Measurements from ENCODE around the gene FAM131B.
A peak's percentile ranks its signal among the peaks of the same experiment; 100 is the strongest.

Gene FAM131B

DNA sequence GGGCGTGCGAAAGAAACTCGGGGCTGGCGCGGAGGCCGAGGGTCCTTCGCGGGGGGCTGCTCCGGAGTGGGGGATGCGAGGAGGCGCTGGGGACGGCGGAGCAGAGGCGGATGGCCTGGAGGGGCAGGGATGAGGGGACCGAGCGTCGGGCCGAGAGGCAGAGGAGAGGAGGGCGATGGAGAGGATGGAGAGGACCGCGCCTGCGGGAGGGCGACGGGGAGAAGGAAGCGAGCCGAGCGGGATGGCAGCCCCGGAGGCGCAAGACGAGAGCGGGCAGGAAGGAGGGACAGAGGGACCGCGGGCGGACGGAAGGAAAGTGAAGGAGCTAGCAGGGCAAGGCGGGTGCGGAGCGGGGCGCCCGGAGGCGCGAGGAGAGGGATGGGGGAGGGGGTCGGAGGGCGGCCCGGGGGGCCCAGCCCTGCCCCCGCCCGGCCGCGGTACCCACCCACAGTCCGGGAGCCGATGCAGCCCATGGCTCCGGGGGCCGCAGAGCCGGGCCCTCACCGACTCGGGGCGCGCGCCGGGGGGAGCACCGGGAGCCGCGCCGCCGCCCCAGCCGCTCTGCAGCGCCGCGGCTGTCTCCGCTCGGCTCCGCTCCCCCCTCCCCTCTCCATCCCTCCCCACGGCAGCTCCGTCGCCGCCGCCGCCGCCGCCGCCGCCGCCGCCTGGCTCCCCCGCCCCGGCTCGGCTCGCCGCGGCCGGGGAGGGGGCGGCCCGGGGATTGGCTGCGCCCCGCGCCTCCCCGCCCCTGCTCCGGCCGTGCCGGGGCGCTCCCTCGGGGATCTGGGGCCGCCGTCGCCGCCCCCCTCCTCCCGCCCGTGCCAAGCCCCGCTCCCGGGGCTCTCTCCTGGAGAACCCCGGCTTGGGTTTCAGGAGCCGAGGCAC is at the start of gene FAM131B:
TSS of gene FAM131B (minus strand) at position 583 of the 885 bp plus-strand sequence. CDS start at position 473, 110 bp downstream.
- Histone ChIP-seq H3K9ac (peak within 1 kb of the TSS; percentile 38 to 77 (median 64); a peak in 21 of 22 replicates), H3K9me3 (replicated peaks in 1 of 11) (no peaks in the 10 kb centered on the region), H3K4me2 (peak within 1 kb of the TSS; percentile 91 to 98 (median 95)), H3K27me3 (peaks cover 61 to 84% (median 82%) of the 10 kb centered on the region in 11 experiments), H3K27ac (peak within 1 kb of the TSS in 4 of 11 experiments; percentile 4 to 57 (median 32); a peak in 6 of 22 replicates), H3K4me3 (peak within 1 kb of the TSS; percentile 59 to 78 (median 68)), H3K36me3 (0 out of 22 replicates have a peak, but pooled peaks cover 0 to 3% (median 0%) of the 10 kb centered on the region in 11 experiments), H4K20me1 (peaks cover 0 to 14% (median 0%) of the 10 kb centered on the region in 11 experiments; a peak in 5 of 22 replicates), H3K4me1 (peaks cover 0 to 19% (median 12%) of the 10 kb centered on the region in 10 experiments; a peak in 16 of 20 replicates)
- TF ChIP-seq Cebpa-rat (IDR thresholded peaks at IDR 0.05): no peak

DNA sequence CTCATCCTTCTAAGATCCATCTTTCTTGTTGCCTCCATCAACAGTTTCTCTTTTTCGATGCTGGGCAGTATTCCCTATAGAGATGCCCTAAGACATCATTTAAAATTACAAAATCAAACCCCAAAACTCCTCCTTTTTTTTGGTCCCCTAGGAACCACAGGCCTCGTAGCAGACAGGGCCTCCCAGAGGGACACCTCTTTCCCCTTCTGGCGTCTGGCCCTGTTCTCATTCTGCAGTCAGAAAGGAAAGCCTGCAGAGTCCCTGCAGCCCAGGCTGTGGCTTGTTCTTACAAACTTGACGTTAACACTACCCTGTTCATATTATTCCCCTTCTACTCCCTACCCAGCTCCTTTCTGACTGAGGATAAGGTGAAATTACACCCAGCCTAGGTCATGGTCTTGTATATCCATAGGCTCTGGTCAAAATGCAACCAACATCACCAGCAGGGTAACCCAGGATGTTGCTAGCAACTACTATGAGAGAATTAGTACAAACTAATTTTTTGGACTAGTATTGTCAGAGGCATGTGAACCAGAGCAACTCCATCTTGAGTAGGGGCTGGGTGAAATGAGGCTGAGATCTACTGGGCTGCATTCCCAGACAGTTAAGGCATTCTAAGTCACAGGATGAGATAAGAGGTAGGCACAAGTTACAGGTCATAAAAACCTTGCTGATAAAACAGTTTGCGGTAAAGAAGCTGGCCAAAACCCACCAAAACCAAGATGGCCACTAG is 49.6 kb upstream of the FAM131B start:
- H3K4me3 ChIP-seq: peak overlapping the region in 2 of 10 experiments; percentile 13 to 19; a peak in 1 of 20 replicates
- TF ChIP-seq Cebpa-rat (IDR thresholded peaks at IDR 0.05): no peak
- H3K36me3 ChIP-seq: no peaks in the 10 kb centered on the region
- peak overlapping the region in 8 of 11 experiments; percentile 9 to 87 (median 26); a peak in 11 of 22 replicates for H3K27ac ChIP-seq
- peaks cover 0 to 17% (median 0%) of the 10 kb centered on the region in 11 experiments; a peak in 3 of 22 replicates for H3K9me3 ChIP-seq (replicated peaks in 1 of 11)
- peak overlapping the region; percentile 60 to 92 (median 70) for H3K4me2 ChIP-seq
- peaks cover 53 to 97% (median 85%) of the 10 kb centered on the region in 10 experiments for H3K4me1 ChIP-seq
- H4K20me1 ChIP-seq: no peaks in the 10 kb centered on the region
- H3K9ac ChIP-seq: 0 out of 22 replicates have a peak overlapping the region, but pooled peaks of 2 of the 11 experiments have one; percentile 3 to 13
- peaks cover 0 to 12% (median 0%) of the 10 kb centered on the region in 11 experiments; a peak in 5 of 22 replicates for H3K27me3 ChIP-seq

DNA sequence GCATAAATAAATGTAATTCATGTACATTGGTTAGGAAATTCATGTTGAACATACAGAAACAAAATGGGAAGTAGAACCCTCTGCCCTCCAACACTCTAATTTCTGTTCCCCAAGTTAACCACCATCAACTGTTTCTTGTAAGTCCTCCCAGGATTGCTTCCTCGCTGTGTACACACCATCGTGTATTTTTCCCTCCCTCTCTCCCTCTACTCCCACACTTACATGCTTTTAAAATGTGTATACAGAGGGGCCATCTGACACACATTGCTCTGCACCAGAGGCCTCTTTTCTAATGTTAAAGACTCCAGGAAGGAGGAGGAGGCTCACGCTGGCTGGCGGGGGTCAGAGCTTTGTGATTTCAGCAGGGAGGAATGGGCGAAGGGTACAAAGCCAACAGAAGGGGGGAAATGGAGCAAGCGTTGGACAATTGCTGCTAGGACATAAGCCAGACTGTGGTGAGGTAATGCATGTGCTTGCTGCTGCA is 48.0 kb upstream of the FAM131B start:
- Histone ChIP-seq H3K4me2 (peak overlapping the region; percentile 52 to 92 (median 73); a peak in 21 of 22 replicates), H3K4me3 (peak overlapping the region in 4 of 10 experiments; percentile 9 to 36 (median 32); a peak in 4 of 20 replicates), H4K20me1 (no peaks in the 10 kb centered on the region)

DNA sequence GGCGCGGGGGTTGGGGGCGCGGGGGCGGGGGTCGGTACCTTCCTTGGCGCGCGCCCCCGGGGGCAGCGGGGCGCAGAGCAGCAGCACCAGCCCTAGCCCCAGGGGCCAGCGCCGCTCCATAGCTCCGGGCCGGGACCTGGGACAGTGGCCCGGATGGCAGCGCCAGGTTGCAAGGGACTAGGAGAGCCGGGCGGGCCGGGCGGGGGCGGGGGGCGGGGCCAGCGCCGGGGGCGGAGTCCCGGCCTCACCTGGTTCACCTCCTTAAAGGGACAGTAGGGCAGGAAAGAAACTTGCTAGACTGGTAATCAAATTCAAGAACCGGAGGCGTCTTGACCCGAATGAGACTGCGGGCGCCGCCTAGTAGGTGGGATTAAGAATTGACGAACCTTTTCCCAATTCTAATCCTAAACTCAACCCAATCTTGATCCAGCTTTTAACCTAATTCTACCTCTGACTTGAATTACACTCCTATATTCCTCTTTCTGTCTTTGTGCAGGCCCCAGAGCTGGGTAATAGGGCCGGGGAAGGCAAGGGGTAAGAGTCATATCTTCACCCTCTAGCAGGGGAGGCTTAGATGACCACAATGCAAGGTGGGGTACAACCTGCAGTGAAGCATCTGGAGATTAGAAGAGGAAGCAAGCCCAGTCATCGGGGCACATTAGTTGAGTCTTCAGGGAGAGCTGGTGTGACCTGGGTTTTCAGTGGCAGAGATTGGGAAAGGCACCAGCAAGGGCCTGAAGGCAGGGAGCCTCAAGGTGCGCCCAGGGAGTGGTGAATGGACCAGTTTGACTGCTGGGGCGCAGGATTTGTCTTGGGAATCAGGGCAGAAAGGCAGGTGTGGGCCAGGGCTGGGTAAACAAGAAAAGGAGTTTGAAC is 46.4 kb upstream of the FAM131B start, which contains the start of gene EPHA1:
TSS of gene EPHA1 (minus strand) at position 171 of the 876 bp plus-strand sequence. CDS start at position 120, 51 bp downstream.
- H3K4me3 ChIP-seq: peak within 1 kb of the TSS in 6 of 10 experiments; percentile 9 to 66 (median 38); a peak in 10 of 20 replicates
- peaks cover 0 to 11% (median 0%) of the 10 kb centered on the region in 11 experiments; a peak in 3 of 22 replicates for H3K9me3 ChIP-seq (replicated peaks in 1 of 11)
- peak within 1 kb of the TSS in 4 of 11 experiments; percentile 69 to 87 (median 77); a peak in 8 of 22 replicates for H3K27ac ChIP-seq
- peaks cover 43 to 87% (median 73%) of the 10 kb centered on the region in 10 experiments for H3K4me1 ChIP-seq
- no peak for TF ChIP-seq Cebpa-rat (IDR thresholded peaks at IDR 0.05)
- H3K36me3 ChIP-seq: no peaks in the 10 kb centered on the region
- H4K20me1 ChIP-seq: no peaks in the 10 kb centered on the region
- H3K4me2 ChIP-seq: peak within 1 kb of the TSS; percentile 34 to 99 (median 88)
- H3K27me3 ChIP-seq: peaks cover 0 to 12% (median 0%) of the 10 kb centered on the region in 11 experiments; a peak in 5 of 22 replicates
- H3K9ac ChIP-seq: peak within 1 kb of the TSS in 5 of 11 experiments; percentile 26 to 65 (median 54); a peak in 10 of 22 replicates

More for the DNA sequence above, 48.0 kb upstream of the FAM131B start:
- peaks cover 44 to 98% (median 84%) of the 10 kb centered on the region in 10 experiments for H3K4me1 ChIP-seq
- peaks cover 0 to 17% (median 0%) of the 10 kb centered on the region in 11 experiments; a peak in 3 of 22 replicates for H3K9me3 ChIP-seq (replicated peaks in 1 of 11)
- TF ChIP-seq Cebpa-rat (IDR thresholded peaks at IDR 0.05): no peak
- H3K27me3 ChIP-seq: peaks cover 0 to 12% (median 0%) of the 10 kb centered on the region in 11 experiments; a peak in 5 of 22 replicates
- no peaks in the 10 kb centered on the region for H3K36me3 ChIP-seq
- H3K27ac ChIP-seq: peak overlapping the region in 9 of 11 experiments; percentile 7 to 87 (median 48); a peak in 13 of 22 replicates
- peak overlapping the region in 4 of 11 experiments; percentile 37 to 72 (median 60); a peak in 5 of 22 replicates for H3K9ac ChIP-seq

DNA sequence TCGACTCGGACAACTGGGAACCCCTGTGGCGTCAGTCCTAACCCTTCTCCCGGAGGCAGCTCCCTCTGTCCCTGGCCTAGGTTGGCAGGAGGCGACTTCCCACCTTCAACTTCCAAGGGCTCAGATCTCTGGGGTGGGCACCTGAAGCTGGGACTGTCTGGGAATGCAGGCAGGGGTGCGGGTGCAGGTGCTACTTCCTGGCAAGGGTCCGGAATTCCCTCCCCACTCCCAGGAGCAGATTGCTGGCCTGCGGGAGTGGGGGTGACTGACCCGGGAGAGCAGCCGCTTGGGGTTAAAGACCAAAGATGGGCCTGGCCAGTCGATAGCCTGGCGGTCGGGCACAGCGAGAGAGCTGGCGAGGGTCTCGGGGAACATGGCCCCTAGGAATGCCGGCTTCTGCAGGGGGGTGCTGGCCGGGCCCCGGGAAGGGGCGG is 45.8 kb upstream of the FAM131B start:
- Histone ChIP-seq H3K36me3 (no peaks in the 10 kb centered on the region), H3K9me3 (replicated peaks in 1 of 11) (peaks cover 0 to 5% (median 0%) of the 10 kb centered on the region in 11 experiments; a peak in 2 of 22 replicates), H3K9ac (peak overlapping the region in 5 of 11 experiments; percentile 26 to 65 (median 54); a peak in 9 of 22 replicates), H3K27ac (peak overlapping the region in 4 of 11 experiments; percentile 23 to 62 (median 42); a peak in 8 of 22 replicates), H3K4me3 (peak overlapping the region in 6 of 10 experiments; percentile 9 to 66 (median 38); a peak in 8 of 20 replicates), H3K4me1 (peaks cover 43 to 85% (median 66%) of the 10 kb centered on the region in 10 experiments), H3K4me2 (peak overlapping the region; percentile 34 to 99 (median 88)), H3K27me3 (peaks cover 0 to 12% (median 0%) of the 10 kb centered on the region in 11 experiments; a peak in 5 of 22 replicates), H4K20me1 (no peaks in the 10 kb centered on the region)
- TF ChIP-seq Cebpa-rat (IDR thresholded peaks at IDR 0.05): no peak

DNA sequence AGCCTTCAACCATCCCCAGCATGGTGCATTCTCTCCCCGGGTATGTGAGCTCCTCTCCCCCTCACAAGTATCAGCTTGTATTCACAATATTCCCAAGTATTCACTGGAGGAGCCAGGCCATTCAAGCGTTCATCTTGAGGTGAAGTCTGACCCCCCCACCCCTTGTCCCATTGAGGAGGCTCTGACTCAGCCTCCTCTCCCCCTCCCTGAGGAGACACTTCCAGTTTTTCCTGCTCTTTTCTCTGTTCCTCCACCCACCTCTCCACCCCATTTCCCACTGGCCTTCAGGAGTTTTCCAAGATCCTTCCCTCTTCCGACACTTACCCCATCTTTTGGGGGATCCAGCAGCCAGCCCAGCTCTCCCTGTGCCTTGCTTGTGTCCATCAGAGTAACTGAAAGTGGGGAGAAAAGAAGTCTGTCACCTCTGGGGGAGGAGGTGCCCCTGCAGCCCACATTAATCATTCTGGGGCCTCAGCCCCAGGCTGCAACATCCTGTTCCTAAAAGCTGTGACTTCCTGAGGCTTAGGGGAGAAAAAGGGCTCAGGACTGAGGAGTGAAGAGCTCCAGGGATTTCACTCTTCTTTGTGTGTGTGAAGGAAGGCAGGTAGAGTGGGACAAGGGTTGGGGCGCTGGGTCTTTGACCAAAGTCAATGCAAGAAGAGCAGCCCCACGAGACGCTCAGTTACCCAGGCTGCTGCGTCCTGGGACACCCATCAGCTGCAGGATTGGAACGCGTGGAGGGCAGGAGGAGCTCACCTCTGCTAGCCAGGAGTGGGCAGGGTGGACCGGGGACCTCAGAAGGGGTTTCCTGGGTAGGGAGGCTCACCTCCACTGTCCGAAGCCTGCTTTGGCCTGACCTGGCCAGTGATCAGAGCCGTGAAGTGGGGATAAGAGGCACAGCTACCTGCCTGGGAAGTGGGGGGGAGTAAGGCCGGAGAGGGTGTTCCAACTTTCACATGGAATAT is 45.1 kb upstream of the FAM131B start:
- no peak for TF ChIP-seq Cebpa-rat (IDR thresholded peaks at IDR 0.05)
- H3K27ac ChIP-seq: peak overlapping the region in 5 of 11 experiments; percentile 7 to 62 (median 40); a peak in 9 of 22 replicates
- H3K4me1 ChIP-seq: peaks cover 37 to 78% (median 59%) of the 10 kb centered on the region in 10 experiments
- H3K9me3 ChIP-seq (replicated peaks in 1 of 11): 0 out of 22 replicates have a peak, but pooled peaks cover 0 to 4% (median 0%) of the 10 kb centered on the region in 11 experiments
- H4K20me1 ChIP-seq: no peaks in the 10 kb centered on the region
- H3K9ac ChIP-seq: peak overlapping the region in 5 of 11 experiments; percentile 26 to 65 (median 54); a peak in 10 of 22 replicates
- peak overlapping the region in 6 of 10 experiments; percentile 9 to 66 (median 38); a peak in 9 of 20 replicates for H3K4me3 ChIP-seq
- H3K27me3 ChIP-seq: peaks cover 0 to 12% (median 0%) of the 10 kb centered on the region in 11 experiments; a peak in 5 of 22 replicates
- peak overlapping the region; percentile 34 to 99 (median 88) for H3K4me2 ChIP-seq
- H3K36me3 ChIP-seq: no peaks in the 10 kb centered on the region
